Kidney (tissue), 14 donors: ENCODE results near the gene F10. TPM values are rescaled to one million over a fixed set of nuclear protein-coding genes. Genes with fewer than 3 reads are reported as not detected.
A peak's percentile ranks its signal among the peaks of the same experiment; 100 is the strongest.

Experiments used
- DNase-seq, 5 donors: peaks; one replicate each; pipeline ENCODE4 v3.0.0-alpha.2; 2013 to 2020
- FAIRE-seq: peaks from 2 replicates; lab custom pipeline; 2012; peaks lifted over from hg19 to GRCh38; lab: Jason Lieb, UNC
- H3K27ac ChIP-seq, 2 donors: one replicate each; pipeline ENCODE4 v1.7.0; 2013; ENCODE audit warnings: low read depth in 2 of 2, low read length in 2 of 2, inconsistent platforms in 1 of 2
- H3K27me3 ChIP-seq: one replicate; pipeline ENCODE4 v1.7.1; 2013; ENCODE audit warnings: low read length, inconsistent platforms; ENCODE audit not compliant: control insufficient read depth, insufficient read depth
- H3K36me3 ChIP-seq, 3 donors: one replicate each; pipeline versions ENCODE4 v1.7.0 to v1.7.1; 2013; ENCODE audit warnings: low read length in 3 of 3, control low read depth in 1 of 3, inconsistent platforms in 1 of 3; ENCODE audit not compliant: insufficient read depth in 3 of 3, control insufficient read depth in 2 of 3
- H3K4me1 ChIP-seq, 3 donors: one replicate each; pipeline versions ENCODE4 v1.7.0 to v1.7.1; 2013; ENCODE audit warnings: low read length in 3 of 3, inconsistent platforms in 1 of 3, low read depth in 1 of 3; ENCODE audit not compliant: control insufficient read depth in 2 of 3, insufficient read depth in 2 of 3
- H3K4me3 ChIP-seq, 3 donors: one replicate each; pipeline versions ENCODE4 v1.7.0 to v1.8.1; 2013; ENCODE audit warnings: low read length in 3 of 3, control low read depth in 1 of 3, inconsistent platforms in 1 of 3
- H3K9ac ChIP-seq, 3 donors: one replicate each; pipeline versions ENCODE4 v1.7.0 to v1.7.1; 2013; ENCODE audit warnings: low read length in 3 of 3, control low read depth in 1 of 3, inconsistent platforms in 1 of 3
- H3K9me3 ChIP-seq, 3 donors: one replicate each; pipeline versions ENCODE4 v1.7.0 to v1.7.1; 2013; ENCODE audit warnings: low read length in 3 of 3, control low read depth in 1 of 3, inconsistent platforms in 1 of 3; ENCODE audit not compliant: control insufficient read depth in 2 of 3, insufficient read depth in 1 of 3
- CTCF ChIP-seq: IDR thresholded peaks from 3 replicates; pipeline ENCODE4 v1.5.1; 2012; ENCODE audit warnings: mild to moderate bottlenecking, moderate library complexity, borderline replicate concordance; ENCODE audit not compliant: insufficient read depth; ENCODE audit errors: extremely low read depth
- intact Hi-C: fragments of 100-400 bp; cut with DNase I; formaldehyde crosslinking; loops from one replicate; pipeline ENCODE4 v1.11.1; 2022
- polyA plus RNA-seq: library from polyadenylated mRNA; stranded (reverse); fragments of 350-450 nt; fragmentation: Illumina TruSeq; extraction: RNeasy Lipid Tissue Mini Kit (QIAGEN cat#74804); gene quantifications from one replicate; pipeline ENCODE4 v1.2.3, GENCODE V29; 2014; ENCODE audit warnings: low read depth, low replicate concordance; ENCODE audit not compliant: insufficient read depth
- total RNA-seq: library from RNA; stranded (reverse); fragmentation: NEBNext Ultra II Directional; extraction: Animal tissue kit (Norgen Biotek cat#: 25700); gene quantifications from one replicate; pipeline ENCODE4 v1.2.1, GENCODE V29; 2021
- donor health status: control.
- donor health status: control.
- donor health status: control.
- donor health status: control.
- donor health status: control.
- donor health status: DM: yes; HTN: yes; CAD: no.
- donor health status: Normal renal cell carcinoma (clear cell type).

F10 gene
- total and polyA plus RNA-seq, 2 donors from 2014 or later: 5.1 to 6.8 TPM

GRCh38 chr13:113102727-113103126 lies 19.9 kb upstream of the F10 start:
- Histone ChIP-seq H3K27me3 (peaks cover 6% of the 10 kb centered on the region), H3K27ac (no peak overlapping the region), H3K4me3 (no peak overlapping the region), H3K4me1 (no peaks in the 10 kb centered on the region), H3K36me3 (no peaks in the 10 kb centered on the region), H3K9ac (no peak overlapping the region), H3K9me3 (no peaks in the 10 kb centered on the region)
- TF ChIP-seq CTCF: no peak
- DNase-seq (no peak), FAIRE-seq (no peak)
- intact Hi-C loops: no loop called here

- intact Hi-C loops: no loop called here
- Histone ChIP-seq H3K36me3 (no peaks in the 10 kb centered on the region), H3K9ac (no peak overlapping the region), H3K27me3 (peaks cover 6% of the 10 kb centered on the region), H3K4me3 (no peak overlapping the region), H3K9me3 (no peaks in the 10 kb centered on the region), H3K27ac (no peak overlapping the region), H3K4me1 (no peaks in the 10 kb centered on the region)
- no peak for DNase-seq
- no peak for FAIRE-seq
- no peak for TF ChIP-seq CTCF
These were observed 19.0 kb upstream of the F10 start for GRCh38 chr13:113103646-113104045.

GRCh38 chr13:113105032-113105920 lies 17.3 kb upstream of the F10 start, which contains the start of gene F7:
Gene F7, plus strand, starts transcription at chr13:113105791. Its CDS starts 51 bp downstream, at chr13:113105842.
- TF ChIP-seq CTCF: no peak
- DNase-seq: peak in 3 of 5 donors; percentile 44 to 71 (median 59)
- Histone ChIP-seq H3K27me3 (no peaks in the 10 kb centered on the region), H3K9me3 (no peaks in the 10 kb centered on the region), H3K4me3 (no peak within 1 kb of the TSS), H3K9ac (no peak within 1 kb of the TSS), H3K36me3 (no peaks in the 10 kb centered on the region), H3K27ac (no peak within 1 kb of the TSS), H3K4me1 (peaks cover 0 to 3% (median 0%) of the 10 kb centered on the region in 3 donors)
- intact Hi-C loops: no loop called here
- no peak for FAIRE-seq
